DLD1 (cell line): Measurements from ENCODE around the gene TBC1D13.
"Not testable (repeated sequence)": the region's sequence is repeated elsewhere in the genome, so short reads cannot be mapped to it uniquely, and the experiment has no call there.

Source experiments
- in situ Hi-C: cut with HindIII; loops from 2 replicates; pipeline ENCODE4 v1.10.0; 2017; ENCODE audit warnings: low sequenced_read_pairs

The TBC1D13 gene

GRCh38 chr9:128786681-128787601 lies at the start of gene TBC1D13:
TBC1D13 (plus strand) TSS chr9:128787253; CDS start chr9:128787354, 101 bp downstream.
- in situ Hi-C loops: no loop called here

- in situ Hi-C loops: no loop called here
Measured at GRCh38 chr9:128742401-128742800, 44.7 kb upstream of the TBC1D13 start.

DNA sequence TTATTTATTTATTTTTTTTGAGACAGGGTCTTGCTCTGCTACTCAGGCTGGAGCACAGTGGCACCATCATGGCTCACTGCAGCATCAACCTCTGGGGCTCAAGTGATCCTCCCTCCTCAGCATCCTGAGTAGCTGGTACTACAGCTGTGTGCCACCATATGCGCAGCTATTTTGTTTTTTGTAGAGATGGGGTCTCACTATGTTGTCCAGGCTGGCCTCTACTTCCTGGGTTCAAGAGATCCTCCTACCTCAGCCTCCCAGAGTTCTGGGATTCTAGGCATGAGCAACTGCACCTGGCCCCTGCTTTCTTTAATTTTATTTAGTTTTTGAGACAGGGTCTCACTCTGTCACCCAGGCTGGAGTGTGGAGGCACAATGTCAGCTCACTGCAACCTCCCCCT lies 43.6 kb upstream of the TBC1D13 start:
- in situ Hi-C loops: no loop called here

DNA sequence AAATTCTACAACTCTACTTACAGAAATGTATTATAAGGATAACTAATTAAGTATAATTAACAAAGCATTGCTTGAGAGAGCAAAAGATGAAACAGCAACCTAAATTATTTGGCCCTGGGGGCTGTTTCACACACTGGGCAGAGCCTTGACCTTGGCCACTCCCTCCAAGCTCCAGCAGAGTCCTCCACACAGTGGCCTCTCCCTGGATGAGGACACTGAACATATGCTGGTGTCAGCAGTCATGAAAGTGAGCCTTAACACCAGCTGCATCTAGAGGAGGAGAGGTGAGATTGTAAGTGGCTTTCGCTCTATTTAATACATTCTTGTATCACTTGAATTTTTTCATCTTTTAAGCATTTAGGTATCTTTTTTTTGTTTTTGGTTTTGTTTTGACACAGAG lies 39.8 kb upstream of the TBC1D13 start:
- in situ Hi-C loops: no loop called here

DNA sequence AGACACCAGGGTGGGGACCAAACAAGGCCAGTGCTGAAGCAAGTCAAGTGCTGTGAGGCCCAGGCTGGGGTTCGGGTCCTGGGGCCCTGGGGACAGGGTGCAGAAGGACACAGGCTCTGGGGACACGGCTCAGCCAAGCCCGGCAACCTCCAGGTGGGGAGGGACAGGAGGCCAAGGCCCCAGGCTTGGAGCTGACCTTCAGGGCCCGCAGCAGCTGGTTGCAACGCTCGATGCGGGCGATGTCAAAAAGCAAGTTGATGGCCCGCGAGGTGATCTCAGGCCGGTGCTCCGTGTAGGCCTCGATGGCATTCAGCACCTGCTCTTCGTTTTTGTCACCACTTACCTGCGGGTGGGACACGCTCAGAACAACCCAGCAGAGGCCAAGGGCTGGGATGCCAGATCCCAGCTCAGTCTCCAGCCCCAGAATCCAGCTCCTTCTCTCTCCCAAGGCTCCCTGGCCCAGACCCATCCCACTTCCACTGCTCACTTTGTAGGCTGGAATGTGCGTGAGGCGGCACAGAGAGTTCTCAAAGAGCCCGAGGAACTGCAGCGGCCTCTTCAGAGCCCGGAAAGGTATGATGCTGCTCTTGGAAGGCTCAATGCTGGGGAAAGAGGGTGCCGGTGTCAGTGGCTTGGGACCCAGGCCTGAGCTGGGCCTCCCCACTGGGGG lies 36.0 kb upstream of the TBC1D13 start:
- in situ Hi-C loops: no loop called here

DNA sequence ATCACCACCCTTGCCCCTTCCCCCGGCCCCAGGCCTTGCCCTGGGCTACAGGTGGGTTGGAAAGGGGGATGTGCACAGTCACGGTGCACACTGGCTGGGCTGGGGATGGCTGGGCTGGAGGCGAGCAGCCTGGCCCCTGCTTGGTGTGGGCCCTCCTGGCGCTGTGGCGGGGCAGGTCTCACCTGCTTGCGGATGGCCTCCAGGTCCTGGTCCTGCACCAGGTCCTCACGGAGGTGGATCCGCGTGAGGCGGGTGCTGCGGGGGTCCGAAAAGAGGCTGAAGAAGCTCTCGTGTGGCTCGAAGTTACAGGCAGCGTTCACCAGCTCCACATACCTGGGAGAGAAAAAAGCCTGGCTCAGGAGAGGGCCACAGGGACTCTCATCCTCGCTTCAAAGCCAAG lies 33.4 kb upstream of the TBC1D13 start:
- in situ Hi-C loops: no loop called here

- in situ Hi-C loops: no loop called here
Measured at GRCh38 chr9:128757602-128758001, 29.5 kb upstream of the TBC1D13 start.

- in situ Hi-C loops: no loop called here
Measured at GRCh38 chr9:128762671-128763449, 24.2 kb upstream of the TBC1D13 start.

DNA sequence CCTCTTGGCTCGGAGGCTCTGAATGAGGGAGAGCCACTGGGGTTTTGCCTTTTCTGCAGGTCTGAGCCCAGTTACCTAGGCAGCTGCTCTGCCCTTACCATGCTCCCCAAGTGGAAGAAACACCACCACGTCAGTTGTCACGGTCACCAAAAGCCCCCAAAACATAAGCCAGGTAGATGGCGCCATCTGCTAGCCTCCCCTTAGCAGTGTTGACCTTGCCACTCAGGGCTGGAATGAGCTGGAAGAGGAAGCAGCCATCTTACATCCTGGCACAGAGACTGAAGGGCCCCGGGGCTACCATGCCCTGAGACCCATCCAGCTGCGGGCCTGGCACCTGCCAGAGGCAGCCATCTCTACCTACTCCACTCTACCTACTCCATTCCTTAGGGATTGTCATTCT lies 22.7 kb upstream of the TBC1D13 start:
- in situ Hi-C loops: no loop called here

GRCh38 chr9:128765499-128765898 lies 21.6 kb upstream of the TBC1D13 start:
- in situ Hi-C loops: no loop called here

DNA sequence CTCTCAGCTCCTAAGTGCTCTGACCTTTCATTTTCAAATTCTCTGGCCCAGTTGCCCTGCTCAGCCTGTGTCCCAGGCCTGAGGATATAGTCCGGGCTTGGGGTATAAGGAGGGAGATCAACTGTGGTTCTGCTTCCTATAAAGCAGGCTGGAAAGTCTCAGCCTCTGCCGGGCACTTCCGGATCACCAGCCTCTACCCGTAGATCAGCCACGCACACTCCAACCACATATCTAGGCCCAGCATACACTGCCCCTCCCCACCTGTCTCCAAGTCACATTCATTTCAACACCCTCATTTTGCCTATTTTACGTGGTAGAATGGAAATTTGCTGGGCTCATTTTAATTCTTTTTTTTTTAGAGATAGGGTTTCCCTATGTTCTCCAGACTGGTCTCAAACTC lies 18.4 kb upstream of the TBC1D13 start:
- in situ Hi-C loops: no loop called here

GRCh38 chr9:128770286-128771030 lies 16.6 kb upstream of the TBC1D13 start:
- in situ Hi-C loops: no loop called here

DNA sequence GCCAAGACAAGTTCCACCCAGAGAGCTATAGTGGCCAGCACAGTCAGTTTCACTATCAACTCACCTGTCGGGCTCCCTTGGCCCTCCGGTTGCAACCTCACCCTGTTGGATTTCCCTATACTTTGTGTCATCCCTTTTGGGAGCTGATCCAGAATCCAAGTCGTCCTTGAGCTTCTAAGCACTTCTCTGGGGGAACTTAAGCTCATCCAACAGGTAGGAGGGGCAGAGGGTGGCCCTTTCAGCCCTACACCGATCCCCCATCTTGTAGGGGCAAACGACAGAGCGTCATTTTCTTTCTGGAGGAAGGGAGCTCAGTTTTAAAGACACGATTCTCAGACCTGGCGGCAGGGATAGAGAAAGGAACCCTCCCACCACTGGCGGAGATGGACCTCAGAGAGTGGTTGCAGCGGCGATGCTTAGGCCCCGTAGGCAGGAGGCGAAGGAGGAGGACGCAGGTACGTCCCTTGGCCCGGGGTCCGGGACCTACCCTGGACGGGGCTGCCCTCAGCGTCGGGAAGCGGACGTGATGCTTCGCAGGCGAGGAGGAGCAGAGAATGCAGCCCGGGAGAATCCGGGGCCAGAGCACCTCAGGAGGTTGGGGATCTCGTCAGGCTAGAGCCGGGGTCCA lies 15.8 kb upstream of the TBC1D13 start:
- in situ Hi-C loops: no loop called here

- in situ Hi-C loops: no loop called here
Measured at GRCh38 chr9:128771745-128772519, 15.1 kb upstream of the TBC1D13 start, which contains the start of gene ZER1. ZER1 (minus strand) TSS chr9:128771927; CDS start chr9:128755565, 16,362 bp downstream.

- in situ Hi-C loops: no loop called here
Measured at GRCh38 chr9:128773049-128773448, 14.0 kb upstream of the TBC1D13 start.

DNA sequence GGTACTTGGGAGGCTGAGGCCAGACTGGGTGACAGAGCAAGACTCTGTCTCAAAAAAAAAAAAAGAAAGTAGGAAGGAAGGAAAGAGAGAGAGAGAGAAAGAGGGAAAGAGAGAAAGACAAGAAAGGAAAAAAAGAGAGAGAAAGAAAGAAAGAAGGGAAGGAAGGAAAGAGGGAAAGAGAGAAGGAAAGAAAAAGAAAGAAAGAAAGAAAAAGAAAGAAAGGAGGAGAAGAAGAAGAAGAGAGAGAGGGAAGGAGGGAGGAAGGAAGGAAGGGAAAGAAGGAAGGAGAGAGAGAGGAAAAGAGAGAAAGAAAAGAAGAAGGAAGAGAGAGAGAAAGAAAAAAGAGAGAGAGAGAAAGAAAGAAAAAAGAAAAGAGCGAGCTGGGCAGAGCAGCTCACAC lies 12.2 kb upstream of the TBC1D13 start:
- in situ Hi-C loops: no loop called here

DNA sequence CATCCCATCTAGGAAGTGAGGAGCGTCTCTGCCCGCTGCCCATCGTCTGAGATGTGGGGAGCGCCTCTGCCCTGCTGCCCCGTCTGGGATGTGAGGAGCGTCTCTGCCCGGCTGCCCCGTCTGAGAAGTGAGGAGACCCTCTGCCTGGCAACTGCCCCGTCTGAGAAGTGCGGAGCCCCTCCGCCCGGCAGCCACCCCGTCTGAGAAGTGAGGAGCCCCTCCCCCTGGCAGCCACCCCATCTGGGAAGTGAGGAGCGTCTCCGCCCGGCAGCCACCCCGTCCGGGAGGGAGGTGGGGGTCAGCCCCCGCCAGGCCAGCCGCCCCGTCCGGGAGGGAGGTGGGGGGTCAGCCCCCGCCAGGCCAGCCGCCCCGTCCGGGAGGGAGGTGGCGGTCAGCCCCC lies 7.0 kb upstream of the TBC1D13 start:
- in situ Hi-C loops: not testable (repeated sequence)

DNA sequence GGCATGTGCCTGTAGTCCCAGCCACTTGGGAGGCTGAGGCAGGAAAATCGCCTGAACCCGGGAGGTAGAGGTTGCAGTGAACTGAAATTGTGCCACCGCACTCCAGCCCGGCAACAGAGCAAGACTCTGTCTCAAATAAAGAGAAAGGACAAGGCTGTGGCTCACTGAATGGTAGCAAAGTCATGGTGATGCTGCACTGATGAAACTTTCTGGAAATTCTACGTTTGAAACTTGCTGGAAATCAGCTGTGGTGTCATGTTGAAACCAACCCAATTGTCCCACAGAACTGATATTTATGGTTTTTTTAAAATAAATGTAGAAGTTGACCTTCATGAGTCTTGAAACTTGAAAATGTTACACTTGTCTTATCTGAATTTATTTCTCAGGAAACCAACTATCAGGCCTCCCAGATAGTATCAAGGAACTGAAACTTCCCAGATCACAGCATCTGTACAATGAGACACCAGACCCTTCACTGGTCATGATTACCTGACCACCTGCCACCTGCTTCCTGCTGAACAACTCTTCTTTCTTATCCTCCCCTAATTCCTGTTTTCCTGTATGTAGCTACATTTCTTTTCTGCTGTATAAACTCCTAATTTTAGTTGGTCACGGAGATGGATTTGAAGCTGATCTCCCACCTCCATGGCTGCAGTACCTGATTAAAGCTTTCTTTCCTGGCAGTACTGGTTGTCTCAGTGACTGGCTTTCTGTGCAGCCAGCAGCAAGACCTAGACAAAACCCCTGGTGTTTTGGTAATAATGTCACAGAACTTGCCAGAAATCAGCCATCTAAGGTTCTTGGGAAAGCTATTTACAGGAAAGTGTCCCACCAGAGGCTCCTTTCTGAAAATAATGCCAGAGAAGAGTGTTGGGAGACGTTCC lies 5.6 kb upstream of the TBC1D13 start:
- in situ Hi-C loops: no loop called here
